Measurements from ENCODE around the gene SLC22A1. TPM values are rescaled to one million over a fixed set of nuclear protein-coding genes. Genes with fewer than 3 reads are reported as not detected.

Gene SLC22A1
- total and polyA plus RNA-seq, 10 of the 15 experiments (the other 5 are each of a cell fraction or from before 2014, with no cell fraction given) = 0.09 to 0.28 (median 0.15) TPM; not detected in 3

GRCh38 chr6:160120087-160120486, 1.5 kb upstream of the SLC22A1 start:
- ChIA-PET POLR2A (no interaction called here), RAD21 (ENCODE audit: unreplicated experiment) (no interaction called here), SMC1A (ENCODE audit: uncharacterized antibody, unreplicated experiment) (interaction anchor here (0.8 to 0.9 kb wide), 2 partner anchors 335 to 441 kb away, joined by 3 read pairs; no protein-coding TSS in a partner anchor), CTCF (interaction anchor here (1.5 kb wide), 1 partner anchor 18 kb away, joined by 6 read pairs; no protein-coding TSS in a partner anchor)
- Histone ChIP-seq H3K4me3 (no peak overlapping the region), H3K27ac (ENCODE audit: control insufficient read depth, insufficient read depth) (no peak overlapping the region), H3K36me3 (ENCODE audit: control insufficient read depth in 2 of 2, insufficient read depth in 2 of 2, low read length in 1 of 2) (no peaks in the 10 kb centered on the region), H3K4me1 (ENCODE audit: control insufficient read depth, insufficient read depth, low read length) (no peaks in the 10 kb centered on the region), H3K79me2 (ENCODE audit: control insufficient read depth, insufficient read depth, low read length) (no peaks in the 10 kb centered on the region), H3K4me2 (ENCODE audit: control insufficient read depth, insufficient read depth) (no peak overlapping the region), H4K20me1 (ENCODE audit: control insufficient read depth, insufficient read depth) (no peaks in the 10 kb centered on the region), H3K27me3 (replicated peaks in 1 of 2; ENCODE audit: control insufficient read depth in 2 of 2, insufficient read depth in 2 of 2, low read length in 1 of 2) (no peaks in the 10 kb centered on the region), H3K9me3 (replicated peaks; ENCODE audit: control insufficient read depth, insufficient read depth, low read length) (no peaks in the 10 kb centered on the region; the same call in 2 of the 3 replicates), H2AFZ (ENCODE audit: control insufficient read depth, low read depth, low read length) (no peak overlapping the region), H3K9ac (ENCODE audit: control insufficient read depth, insufficient read depth, low read length) (no peak overlapping the region)
- ATAC-seq (no peak), DNase-seq (ENCODE audit: low read depth, low spot score) (no peak), FAIRE-seq (no peak)
- TF ChIP-seq SMARCA5 (IDR thresholded peaks at IDR 0.05) (no peak), ATF3 (IDR thresholded peaks at IDR 0.05; ENCODE audit: borderline replicate concordance, extremely low read depth, low read depth, low read length) (no peak), CBX5 (IDR thresholded peaks at IDR 0.05; ENCODE audit: low read depth) (no peak), SIN3A (IDR thresholded peaks at IDR 0.05; ENCODE audit: low read depth, low read length) (no peak), ZNF24 (IDR thresholded peaks at IDR 0.05) (no peak), NFYA (IDR thresholded peaks at IDR 0.05; ENCODE audit: borderline replicate concordance, low read depth, low read length) (no peak), TCF3 (IDR thresholded peaks at IDR 0.05; ENCODE audit: borderline replicate concordance, insufficient read depth, low read depth, low read length) (no peak), NR2C1 (IDR thresholded peaks at IDR 0.05) (no peak), JUNB (IDR thresholded peaks at IDR 0.05) (no peak), MTA3 (IDR thresholded peaks at IDR 0.05; ENCODE audit: borderline replicate concordance, low read length) (no peak), KAT2A (conservative IDR thresholded peaks at IDR 0.05; ENCODE audit: control insufficient read depth, low read depth, low read length) (no peak), STAT1 (conservative IDR thresholded peaks at IDR 0.05) (no peak), TCF12 (IDR thresholded peaks at IDR 0.05; ENCODE audit: low read depth, low read length) (no peak), KDM1A (IDR thresholded peaks at IDR 0.05; ENCODE audit: borderline replicate concordance) (no peak), NR2F1 (conservative IDR thresholded peaks at IDR 0.05) (no peak)
- intact Hi-C loops (cut with micrococcal nuclease; ENCODE audit: unreplicated experiment) (no loop called here), in situ Hi-C loops (cut with MboI) (no loop called here)
- WGBS (ENCODE audit: insufficient coverage, insufficient replicate concordance, low lambda C conversion rate, missing lambda C conversion rate) = 91% methylated on average over 1 of the region's 1 CpG
- no TSS peak for BruUV-seq (replicated peaks)

Measured in GM12878 (cell line).